IPS-NIHi11 (cell line): ENCODE results near the gene SINHCAF.
"Not testable (repeated sequence)": the region's sequence is repeated elsewhere in the genome, so short reads cannot be mapped to it uniquely, and the experiment has no call there.

Experiments
- DNase-seq: peaks from one replicate; pipeline ENCODE4 v3.0.0; 2012; ENCODE audit warnings: mixed read lengths, low spot score

The SINHCAF gene

GRCh38 chr12:31263661-31264060, 62.3 kb downstream of the SINHCAF start:
- DNase-seq: no peak

- DNase-seq: no peak
Observed at GRCh38 chr12:31261744-31262143, 64.2 kb downstream of the SINHCAF start.

GRCh38 chr12:31260840-31261239, 65.1 kb downstream of the SINHCAF start:
- DNase-seq: no peak

- DNase-seq: no peak
Observed at GRCh38 chr12:31259136-31259886, 66.6 kb downstream of the SINHCAF start.

- DNase-seq: no peak
Observed at GRCh38 chr12:31257784-31258183, 68.2 kb downstream of the SINHCAF start.

GRCh38 chr12:31251707-31252611, 74.0 kb downstream of the SINHCAF start:
- not testable (repeated sequence) for DNase-seq

GRCh38 chr12:31250179-31250578, 75.8 kb downstream of the SINHCAF start:
- no peak for DNase-seq

- DNase-seq: no peak
Observed at GRCh38 chr12:31249356-31249755, 76.6 kb downstream of the SINHCAF start.

- DNase-seq: no peak
Observed at GRCh38 chr12:31248815-31249214, 77.1 kb downstream of the SINHCAF start.

GRCh38 chr12:31248337-31248736, 77.6 kb downstream of the SINHCAF start:
- DNase-seq: no peak

GRCh38 chr12:31246470-31246850, 79.5 kb downstream of the SINHCAF start:
- DNase-seq: no peak

GRCh38 chr12:31245822-31246469, 80.0 kb downstream of the SINHCAF start:
- peak; percentile 38 for DNase-seq

- DNase-seq: not testable (repeated sequence)
Observed at GRCh38 chr12:31242418-31242817, 83.5 kb downstream of the SINHCAF start.

- DNase-seq: peak; percentile 80
Observed at GRCh38 chr12:31238764-31239387, 87.1 kb downstream of the SINHCAF start.

- not testable (repeated sequence) for DNase-seq
Observed at GRCh38 chr12:31238333-31238732, 87.6 kb downstream of the SINHCAF start.

GRCh38 chr12:31236998-31237637, 88.8 kb downstream of the SINHCAF start:
- no peak for DNase-seq

GRCh38 chr12:31235868-31236395, 90.0 kb downstream of the SINHCAF start:
- no peak for DNase-seq

GRCh38 chr12:31234955-31235867, 90.7 kb downstream of the SINHCAF start:
- DNase-seq: peak; percentile 69

GRCh38 chr12:31234053-31234840, 91.7 kb downstream of the SINHCAF start:
- DNase-seq: no peak
